Adrenal gland (tissue), 5 donors: ENCODE measurements around the gene IL15.

Source experiments
- CTCF ChIP-seq, 6 experiments: fragments of 450-650 bp in 4 of 6; fragments of 200-600 bp in 2 of 6; sonication (generic) in 1 of 6; IDR thresholded peaks; 1 replicate in 5 of 6; 2 replicates in 1 of 6; pipeline versions ENCODE4 v1.5.1 to v1.8.0; 2016 to 2021; ENCODE audit warnings: antibody characterized with exemption in 6 of 6, mild to moderate bottlenecking in 2 of 6, moderate library complexity in 1 of 6
- POLR2A ChIP-seq, 2 donors: fragments of 450-650 bp; IDR thresholded peaks; one replicate each; pipeline ENCODE4 v1.6.1; 2017; ENCODE audit warnings: antibody characterized with exemption in 2 of 2, mild to moderate bottlenecking in 2 of 2, moderate library complexity in 1 of 2
- donor health status: DM: no; HTN: no; CAD: no.

DNA sequence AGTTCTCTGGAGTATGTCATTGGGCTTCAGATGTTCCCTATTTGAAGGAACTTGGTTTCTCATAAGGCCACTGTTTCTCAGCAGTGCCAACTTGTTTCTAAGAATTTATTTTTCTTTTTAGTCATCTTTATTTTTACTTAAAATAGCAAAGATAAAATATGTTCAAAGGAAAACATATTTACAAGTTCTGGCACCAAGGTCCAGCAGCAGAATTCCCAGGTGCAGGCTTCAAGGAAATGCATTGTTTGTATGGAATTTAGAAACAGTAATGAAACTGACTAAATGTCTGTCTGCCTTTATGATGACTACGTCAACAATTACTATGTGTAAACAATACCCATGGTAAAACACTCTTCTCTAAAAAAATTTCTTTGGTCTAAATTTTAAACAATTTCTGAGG is 109.6 kb downstream of the IL15 start:
- TF ChIP-seq CTCF (IDR thresholded peaks at IDR 0.05) (no peak), POLR2A (IDR thresholded peaks at IDR 0.05) (no peak)
